Heart left ventricle (tissue), 13 donors: ENCODE results near the gene ARID3A.

ENCODE experiments used
- CTCF ChIP-seq, 12 donors: fragments of 200-600 bp; sonication (generic) in 4 of 12; IDR thresholded peaks; one replicate each; pipeline versions ENCODE4 v1.5.0 to v1.8.0; 2018 to 2022; ENCODE audit warnings: antibody characterized with exemption in 12 of 12, mild to moderate bottlenecking in 5 of 12
- POLR2A ChIP-seq, 2 donors: fragments of 450-650 bp; IDR thresholded peaks; one replicate each; pipeline ENCODE4 v1.6.1; 2017; ENCODE audit warnings: antibody characterized with exemption in 2 of 2, mild to moderate bottlenecking in 2 of 2, moderate library complexity in 2 of 2
- donor health status: ischemic (EF 13 %, LVEDD 7.1; RV severe dilation, severe dysfunction).
- donor health status: DM: no; HTN: yes; CAD: no.
- donor health status: DM: no; HTN: no; CAD: no.
- donor health status: ischemic (EF 25% LVEDD 6.9; RV normal size, moderate dysfunction).
- donor health status: ischemic (EF 25% LVEDD 5.7; RV mildly dilated, moderate dysfunction).
- donor health status: ischemic (EF 35%, LVEDD 5.7; RV mildly dilated, moderate dysfunction).
- donor health status: nonischemic (EF 11% LVEDD 7.7; RV severe dilation, severe dysfunction).
- donor health status: DM: yes; HTN: yes; CAD: no.
- donor health status: PGD.
- donor health status: ischemic (EF 29% LVEDD 5.4; RV normal size, mild dysfunction).
- donor health status: nonischemic (EF 23%, LVEDD 6.1; RV moderate dilation, normal function).

- TF ChIP-seq CTCF (IDR thresholded peaks at IDR 0.05) (no peak), POLR2A (IDR thresholded peaks at IDR 0.05) (no peak)
Measured at GRCh38 chr19:937259-937694, 11.4 kb downstream of the ARID3A start.
